NCI-H128 (cell line): ENCODE results near the gene NADK2.
"Not testable (repeated sequence)": the region's sequence is repeated elsewhere in the genome, so short reads cannot be mapped to it uniquely, and the experiment has no call there.

Experiments used
- DNase-seq: peaks from one replicate; lab custom pipeline; 2025; ENCODE audit not compliant: unreplicated experiment; lab: John Stamatoyannopoulos, UW

Gene NADK2

DNA sequence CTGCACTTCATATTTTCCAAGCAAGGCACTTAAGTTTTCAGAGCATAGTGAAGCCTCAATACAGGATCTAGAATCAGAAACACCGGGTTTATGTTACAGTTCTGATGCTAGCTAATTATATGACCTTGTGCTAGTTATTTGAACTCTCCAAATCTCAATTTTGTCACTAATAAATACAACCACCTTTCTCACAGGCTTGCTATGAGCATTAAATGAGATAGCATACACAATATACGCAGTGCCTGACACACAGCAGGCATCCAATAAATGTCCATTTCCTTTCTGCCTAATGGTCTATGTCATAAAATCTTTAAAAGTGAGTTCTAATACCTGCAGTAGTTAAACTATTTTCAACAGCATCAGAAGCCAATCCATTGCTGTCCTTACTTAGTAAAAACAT, 32.9 kb downstream of the NADK2 start:
- DNase-seq: no peak

DNA sequence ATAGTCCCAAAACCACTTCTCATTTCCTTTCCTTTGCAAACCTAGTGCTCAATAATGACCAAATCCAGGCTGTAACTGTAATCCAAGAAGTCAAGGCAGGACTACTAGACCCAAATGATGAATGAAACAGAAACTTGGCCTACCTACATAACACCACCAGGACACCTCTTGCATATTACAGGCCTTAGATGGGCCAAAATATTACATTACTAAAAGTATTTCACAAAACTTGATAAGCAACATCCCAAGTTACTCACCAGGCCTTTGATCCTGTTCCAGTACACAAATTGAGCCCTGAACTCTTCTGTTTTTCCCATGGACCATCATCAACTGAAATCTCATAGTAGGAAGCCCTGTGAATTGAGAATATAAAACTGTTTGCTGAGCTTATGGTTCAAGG, 34.8 kb downstream of the NADK2 start:
- DNase-seq: no peak

DNA sequence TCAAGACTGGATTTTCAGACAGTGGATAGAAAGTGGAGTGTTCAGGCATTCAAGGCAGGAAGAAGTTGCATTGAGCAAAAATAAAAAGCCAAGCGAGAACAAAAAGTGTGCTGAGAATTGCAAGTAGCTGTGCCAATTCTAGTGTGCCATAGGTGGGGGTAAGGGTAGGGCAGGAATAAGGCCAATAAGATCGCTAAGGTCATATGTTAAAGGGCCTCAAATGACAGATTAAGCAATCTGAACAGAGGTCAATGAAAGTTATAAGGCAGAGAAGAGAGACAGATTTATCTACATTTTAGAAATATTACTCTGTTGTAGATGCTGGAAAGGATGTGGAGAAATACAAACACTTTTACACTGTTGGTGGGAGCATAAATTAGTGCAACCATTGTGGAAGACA, 36.4 kb downstream of the NADK2 start:
- DNase-seq: no peak

- DNase-seq: peak; percentile 38
Observed at GRCh38 chr5:36202521-36202961, 39.2 kb downstream of the NADK2 start.

- DNase-seq: no peak
Observed at GRCh38 chr5:36200513-36200912, 41.2 kb downstream of the NADK2 start.

- DNase-seq: no peak
Observed at GRCh38 chr5:36199620-36200019, 42.1 kb downstream of the NADK2 start.

- not testable (repeated sequence) for DNase-seq
Observed at GRCh38 chr5:36198783-36199182, 42.9 kb downstream of the NADK2 start.

- no peak for DNase-seq
Observed at GRCh38 chr5:36198281-36198680, 43.4 kb downstream of the NADK2 start.

GRCh38 chr5:36193746-36194145, 48.0 kb downstream of the NADK2 start:
- no peak for DNase-seq

GRCh38 chr5:36184408-36184807, 57.3 kb downstream of the NADK2 start:
- not testable (repeated sequence) for DNase-seq

DNA sequence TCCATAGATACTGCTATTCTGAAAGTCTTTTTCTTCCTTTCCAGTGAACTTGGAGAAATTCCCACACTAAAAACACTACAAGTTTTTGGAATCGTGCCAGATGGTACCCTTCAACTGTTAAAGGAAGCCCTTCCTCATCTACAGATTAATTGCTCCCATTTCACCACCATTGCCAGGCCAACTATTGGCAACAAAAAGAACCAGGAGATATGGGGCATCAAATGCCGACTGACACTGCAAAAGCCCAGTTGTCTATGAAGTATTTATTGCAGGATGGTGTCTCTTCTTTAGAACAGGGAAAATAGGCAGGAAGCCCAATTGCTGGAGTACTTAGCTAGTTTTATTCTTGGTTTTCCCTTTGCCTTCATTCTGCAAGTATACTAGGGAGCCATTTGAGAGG, 60.0 kb downstream of the NADK2 start:
- no peak for DNase-seq

- no peak for DNase-seq
Observed at GRCh38 chr5:36180556-36181350, 61.0 kb downstream of the NADK2 start.

DNA sequence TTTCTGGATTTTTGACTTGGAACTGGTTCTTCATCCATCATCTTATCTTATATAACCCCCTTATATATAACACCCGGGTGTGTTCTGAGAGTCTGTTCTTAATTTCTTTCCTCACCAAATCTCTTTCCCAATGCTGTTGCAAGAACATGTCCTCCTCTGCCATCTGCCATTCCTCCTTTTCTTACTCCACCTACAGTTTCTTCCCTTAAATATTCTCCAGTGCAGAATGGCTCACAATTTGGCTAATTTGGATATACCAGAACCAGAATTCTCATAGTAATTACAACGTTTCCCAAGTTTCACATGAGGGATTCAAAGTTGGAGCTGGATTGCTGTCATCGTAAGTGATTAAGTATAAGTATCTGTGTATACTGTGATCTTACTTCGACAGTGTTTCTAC, 61.8 kb downstream of the NADK2 start:
- DNase-seq: no peak

DNA sequence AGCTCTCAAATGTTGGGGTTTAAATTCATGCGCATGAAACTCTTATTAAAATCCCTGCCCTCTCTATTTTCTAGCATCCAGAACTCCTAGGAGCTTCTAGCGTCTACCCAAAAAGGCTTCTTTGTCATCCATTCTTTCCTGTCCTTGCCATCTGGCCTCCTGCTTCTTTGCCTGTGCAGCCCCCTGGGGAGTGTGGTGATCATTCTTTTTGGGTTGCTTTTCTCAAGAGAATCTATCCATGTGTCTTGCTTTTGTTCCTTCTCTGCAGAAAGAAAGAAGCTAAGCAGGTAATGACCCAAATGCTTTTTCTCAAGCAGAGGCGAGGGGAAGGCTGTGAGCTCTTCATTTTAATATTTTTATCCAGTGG, 63.2 kb downstream of the NADK2 start:
- DNase-seq: no peak

- no peak for DNase-seq
Observed at GRCh38 chr5:36177715-36178523, 63.8 kb downstream of the NADK2 start.

GRCh38 chr5:36177154-36177553, 64.6 kb downstream of the NADK2 start:
- no peak for DNase-seq

DNA sequence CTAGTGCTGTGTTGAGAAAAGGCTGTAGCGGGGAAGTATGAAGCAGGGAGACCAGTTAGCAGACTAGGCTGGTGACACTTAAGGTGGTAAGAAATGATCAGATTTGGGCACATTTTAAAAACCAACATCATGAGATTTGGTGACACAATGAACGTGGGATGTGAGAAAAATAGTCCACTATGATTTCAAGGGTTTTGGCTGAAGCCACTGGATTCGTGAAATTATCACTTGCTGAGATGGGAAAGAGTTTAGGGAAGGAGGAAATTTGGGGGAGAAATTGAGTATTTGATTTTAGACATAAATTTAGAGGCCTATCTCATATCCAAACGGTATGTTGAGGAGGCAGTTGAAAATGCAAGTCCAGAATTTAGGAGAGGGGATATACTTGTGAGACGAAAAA, 66.7 kb downstream of the NADK2 start:
- no peak for DNase-seq

DNA sequence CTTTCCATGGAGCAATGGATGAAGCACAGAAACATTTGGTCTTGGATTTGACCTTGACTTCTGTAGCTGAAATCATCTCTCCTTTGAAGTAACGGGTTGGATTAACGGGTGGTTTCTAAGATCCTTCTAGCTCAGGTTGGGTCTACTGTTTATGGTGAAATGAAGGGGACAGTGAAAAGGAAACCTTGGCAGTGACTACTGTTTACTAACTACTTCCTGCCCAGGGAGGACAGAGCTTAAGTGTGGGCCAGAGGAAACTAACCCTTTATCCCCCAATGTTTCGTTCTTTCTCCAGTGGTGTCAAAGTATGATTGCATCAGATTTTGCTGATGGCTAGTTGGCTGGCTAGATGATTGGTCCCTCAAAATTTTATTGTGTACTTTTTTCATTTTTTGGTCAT, 67.6 kb downstream of the NADK2 start:
- no peak for DNase-seq

GRCh38 chr5:36173426-36173825, 68.3 kb downstream of the NADK2 start:
- no peak for DNase-seq

GRCh38 chr5:36172599-36172998, 69.1 kb downstream of the NADK2 start:
- no peak for DNase-seq

GRCh38 chr5:36170832-36171424, 70.8 kb downstream of the NADK2 start:
- no peak for DNase-seq

- DNase-seq: no peak
Observed at GRCh38 chr5:36168737-36169136, 73.0 kb downstream of the NADK2 start.
